GM20000 (cell line): ENCODE results near the gene KRT34.
"Not testable (repeated sequence)": the region's sequence is repeated elsewhere in the genome, so short reads cannot be mapped to it uniquely, and the experiment has no call there.

Experiments
- DNase-seq: peaks from one replicate; pipeline ENCODE4 v3.0.0; 2012; ENCODE audit warnings: low spot score
- CTCF ChIP-seq: IDR thresholded peaks from 2 replicates; pipeline ENCODE4 v1.5.1; 2012; ENCODE audit warnings: mild to moderate bottlenecking, control low read depth; ENCODE audit errors: extremely low read depth, missing control alignments

The KRT34 gene

GRCh38 chr17:41402161-41402560 is 20.1 kb upstream of the KRT34 start:
- no peak for DNase-seq
- no peak for TF ChIP-seq CTCF

GRCh38 chr17:41396996-41397660 is 15.0 kb upstream of the KRT34 start, which contains the start of gene KRT31:
TSS of gene KRT31 (minus strand) at chr17:41397608. CDS start at chr17:41397539, 69 bp downstream.
- no peak for TF ChIP-seq CTCF
- DNase-seq = no peak

GRCh38 chr17:41396340-41396739 is 14.2 kb upstream of the KRT34 start:
- DNase-seq = no peak
- no peak for TF ChIP-seq CTCF

GRCh38 chr17:41395611-41396010 is 13.5 kb upstream of the KRT34 start:
- no peak for DNase-seq
- TF ChIP-seq CTCF = no peak

GRCh38 chr17:41395044-41395443 is 12.9 kb upstream of the KRT34 start:
- not testable (repeated sequence) for DNase-seq

GRCh38 chr17:41394254-41394996 is 12.3 kb upstream of the KRT34 start:
- DNase-seq = no peak
- no peak for TF ChIP-seq CTCF

- no peak for TF ChIP-seq CTCF
Observed at GRCh38 chr17:41393826-41394225, 11.7 kb upstream of the KRT34 start.

GRCh38 chr17:41393294-41393693 is 11.2 kb upstream of the KRT34 start:
- no peak for TF ChIP-seq CTCF
- DNase-seq = no peak

More at GRCh38 chr17:41393826-41394225, 11.7 kb upstream of the KRT34 start:
- DNase-seq = no peak
